Activated naive CD8-positive, alpha-beta T cell treated with anti-CD3 and anti-CD28 coated beads for 36 hours (primary cell): Measurements from ENCODE around the gene PTPN2. TPM values are rescaled to one million over a fixed set of nuclear protein-coding genes. Genes with fewer than 3 reads are reported as not detected.
"Not testable (repeated sequence)": the region's sequence is repeated elsewhere in the genome, so short reads cannot be mapped to it uniquely, and the experiment has no call there.

Experiments used
- DNase-seq: peaks from one replicate; pipeline ENCODE4 v3.0.0; 2021
- H3K27ac Mint-ChIP-seq: one replicate; pipeline ENCODE4 v1.8.0; 2022; ENCODE audit warnings: mild to moderate bottlenecking, moderate library complexity, mixed read lengths
- H3K27me3 Mint-ChIP-seq: one replicate; pipeline ENCODE4 v1.8.0; 2022; ENCODE audit warnings: mild to moderate bottlenecking, mixed read lengths
- H3K36me3 Mint-ChIP-seq: one replicate; pipeline ENCODE4 v1.8.0; 2021; ENCODE audit warnings: mild to moderate bottlenecking, mixed read lengths
- H3K4me1 Mint-ChIP-seq: one replicate; pipeline ENCODE4 v1.8.0; 2021; ENCODE audit warnings: mixed read lengths
- H3K4me3 Mint-ChIP-seq: one replicate; pipeline ENCODE4 v1.8.0; 2022; ENCODE audit warnings: mild to moderate bottlenecking, moderate library complexity, mixed read lengths
- H3K9me3 Mint-ChIP-seq: one replicate; pipeline ENCODE4 v1.8.0; 2022; ENCODE audit warnings: mixed read lengths
- total RNA-seq, 2 experiments: library from RNA; stranded (reverse); gene quantifications; one replicate each; pipeline ENCODE4 v1.2.3, GENCODE V29; 2021

Gene PTPN2
- total RNA-seq, 2 experiments from 2014 or later: 50.9 to 57.2 TPM

GRCh38 chr18:12768625-12769024 is 115.4 kb downstream of the PTPN2 start:
- no peaks in the 10 kb centered on the region for H3K4me1 Mint-ChIP-seq
- H3K4me3 Mint-ChIP-seq: no peak overlapping the region
- no peaks in the 10 kb centered on the region for H3K36me3 Mint-ChIP-seq
- H3K27ac Mint-ChIP-seq: no peak overlapping the region
- no peaks in the 10 kb centered on the region for H3K9me3 Mint-ChIP-seq
- H3K27me3 Mint-ChIP-seq: no peaks in the 10 kb centered on the region
- DNase-seq: no peak

GRCh38 chr18:12767580-12768155 is 116.4 kb downstream of the PTPN2 start:
- no peaks in the 10 kb centered on the region for H3K4me1 Mint-ChIP-seq
- no peak overlapping the region for H3K4me3 Mint-ChIP-seq
- no peak overlapping the region for H3K27ac Mint-ChIP-seq
- DNase-seq: no peak
- no peaks in the 10 kb centered on the region for H3K9me3 Mint-ChIP-seq
- H3K27me3 Mint-ChIP-seq: no peaks in the 10 kb centered on the region
- H3K36me3 Mint-ChIP-seq: no peaks in the 10 kb centered on the region

DNA sequence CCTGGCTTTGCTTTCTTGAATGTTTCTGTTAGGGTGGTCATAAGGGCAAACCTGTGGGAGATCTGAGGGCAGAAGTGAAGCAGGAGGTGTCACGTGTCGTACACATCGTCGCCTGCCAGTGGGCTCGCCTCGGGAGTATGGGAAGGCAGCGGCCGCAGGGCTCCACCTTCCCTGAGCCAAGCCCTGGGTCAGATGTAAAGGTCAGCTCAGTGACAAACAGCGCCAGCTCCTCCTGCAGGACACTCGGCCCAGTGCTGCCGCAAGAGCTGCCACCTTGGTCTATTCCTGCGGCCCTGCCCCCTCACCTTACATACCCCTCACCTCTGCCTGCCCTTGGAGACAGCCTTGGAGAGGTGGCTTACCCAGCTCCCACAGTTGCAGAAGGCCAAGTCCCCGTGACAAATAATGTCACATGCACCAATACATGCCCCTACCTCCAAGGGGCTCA is 117.0 kb downstream of the PTPN2 start:
- Mint-ChIP-seq H3K4me3 (no peak overlapping the region), H3K36me3 (no peaks in the 10 kb centered on the region), H3K9me3 (no peaks in the 10 kb centered on the region), H3K4me1 (no peaks in the 10 kb centered on the region), H3K27me3 (no peaks in the 10 kb centered on the region), H3K27ac (no peak overlapping the region)
- DNase-seq: no peak

DNA sequence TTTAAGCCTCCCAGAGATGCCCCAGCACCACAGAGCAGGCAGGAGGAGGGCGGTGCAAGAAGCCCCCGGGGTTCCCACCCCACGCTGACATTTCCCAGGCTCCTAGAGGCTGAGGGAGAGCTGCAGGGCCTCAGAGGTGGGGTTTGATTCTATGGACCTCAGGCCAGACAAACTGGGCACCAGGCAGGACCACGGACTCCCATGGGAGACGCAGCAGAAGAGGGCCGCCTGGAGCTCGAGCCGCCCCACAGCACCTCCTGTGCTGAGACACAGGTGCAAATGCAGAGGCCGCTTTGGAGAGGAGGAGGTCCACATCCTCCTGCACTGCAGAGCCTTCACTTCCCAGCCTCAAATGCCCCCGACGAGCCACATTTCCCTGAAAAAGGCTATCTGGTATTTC is 118.5 kb downstream of the PTPN2 start:
- no peaks in the 10 kb centered on the region for H3K4me1 Mint-ChIP-seq
- H3K9me3 Mint-ChIP-seq: no peaks in the 10 kb centered on the region
- no peak overlapping the region for H3K27ac Mint-ChIP-seq
- H3K36me3 Mint-ChIP-seq: no peaks in the 10 kb centered on the region
- no peak for DNase-seq
- H3K4me3 Mint-ChIP-seq: no peak overlapping the region
- no peaks in the 10 kb centered on the region for H3K27me3 Mint-ChIP-seq

DNA sequence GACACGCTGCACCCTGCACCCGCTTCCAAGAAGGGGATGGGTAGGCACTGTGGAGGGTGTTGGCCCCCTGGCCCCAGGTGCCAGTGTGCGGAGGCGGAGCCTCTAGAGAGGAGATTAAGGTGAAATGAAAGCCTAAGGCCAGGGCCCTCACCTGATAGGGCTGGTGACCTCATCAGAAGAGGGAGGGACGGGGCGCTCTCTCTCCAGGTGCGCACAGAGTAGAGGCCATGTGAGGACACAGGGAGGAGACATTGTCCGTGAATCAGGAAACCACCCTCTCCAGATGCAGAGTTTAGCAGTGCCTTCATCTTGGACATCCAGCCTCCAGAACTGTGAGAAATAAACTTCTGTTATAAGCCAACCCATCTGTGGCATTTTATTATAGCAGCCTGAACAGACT is 118.9 kb downstream of the PTPN2 start:
- no peaks in the 10 kb centered on the region for H3K4me1 Mint-ChIP-seq
- no peaks in the 10 kb centered on the region for H3K27me3 Mint-ChIP-seq
- no peaks in the 10 kb centered on the region for H3K9me3 Mint-ChIP-seq
- H3K27ac Mint-ChIP-seq: no peak overlapping the region
- no peak for DNase-seq
- H3K36me3 Mint-ChIP-seq: no peaks in the 10 kb centered on the region
- no peak overlapping the region for H3K4me3 Mint-ChIP-seq

GRCh38 chr18:12758566-12758965 is 125.5 kb downstream of the PTPN2 start:
- H3K4me1 Mint-ChIP-seq, H3K9me3 Mint-ChIP-seq, H3K4me3 Mint-ChIP-seq, DNase-seq, H3K36me3 Mint-ChIP-seq, H3K27me3 Mint-ChIP-seq, H3K27ac Mint-ChIP-seq: not testable (repeated sequence)

DNA sequence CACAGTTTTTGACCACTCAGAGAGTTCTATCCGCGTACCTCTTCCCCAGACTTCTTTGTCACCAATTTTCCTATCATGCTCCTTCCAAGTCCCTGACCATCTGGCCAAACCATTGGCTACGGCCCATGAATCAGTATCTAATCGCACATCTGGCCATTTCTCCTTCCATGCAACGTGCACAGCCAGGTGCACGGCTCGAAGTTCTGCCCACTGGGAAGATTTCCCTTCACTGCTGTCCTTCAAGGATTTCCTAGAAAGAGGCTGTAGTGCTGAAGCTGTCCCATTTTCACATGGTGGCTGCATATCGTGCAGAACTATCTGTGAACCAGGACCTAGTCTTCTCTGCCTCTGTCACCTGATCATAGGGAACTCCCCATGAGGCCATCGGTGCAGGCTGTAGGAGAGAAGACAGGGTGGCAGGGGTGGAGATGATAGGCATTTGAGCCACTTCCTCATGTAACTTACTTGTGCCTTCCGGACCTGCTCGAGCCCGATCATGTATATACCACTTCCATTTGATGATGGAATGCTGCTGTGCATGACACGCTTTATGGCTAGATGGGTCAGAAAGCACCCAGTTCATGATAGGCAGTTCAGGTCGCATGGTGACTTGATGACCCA is 127.3 kb downstream of the PTPN2 start:
- H3K27ac Mint-ChIP-seq, H3K9me3 Mint-ChIP-seq, H3K4me1 Mint-ChIP-seq, H3K27me3 Mint-ChIP-seq, H3K4me3 Mint-ChIP-seq, H3K36me3 Mint-ChIP-seq, DNase-seq: not testable (repeated sequence)

DNA sequence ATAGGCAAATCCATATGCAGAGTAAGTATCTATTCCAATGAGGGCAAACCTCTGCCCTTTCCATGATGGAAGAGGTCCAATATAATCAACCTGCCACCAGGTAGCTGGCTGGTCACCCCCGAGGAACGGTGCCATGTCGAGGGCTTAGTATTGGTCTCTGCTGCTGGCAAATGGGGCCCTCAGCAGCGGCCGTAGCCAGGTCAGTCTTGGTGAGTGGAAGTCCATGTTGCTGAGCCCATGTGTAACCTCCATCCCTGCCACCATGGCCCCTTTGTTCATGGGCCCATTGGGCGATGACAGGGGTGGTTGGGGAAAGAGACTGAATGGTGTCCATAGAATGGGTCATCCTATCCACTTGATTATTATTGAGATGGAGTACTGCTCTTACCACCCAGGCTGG is 128.4 kb downstream of the PTPN2 start:
- not testable (repeated sequence) for H3K27me3 Mint-ChIP-seq, H3K9me3 Mint-ChIP-seq, H3K4me1 Mint-ChIP-seq, DNase-seq, H3K4me3 Mint-ChIP-seq, H3K36me3 Mint-ChIP-seq, H3K27ac Mint-ChIP-seq

- DNase-seq: no peak
- Mint-ChIP-seq H3K4me1 (peaks cover 9% of the 10 kb centered on the region), H3K36me3 (no peaks in the 10 kb centered on the region), H3K27ac (no peak overlapping the region), H3K27me3 (no peaks in the 10 kb centered on the region), H3K4me3 (no peak overlapping the region), H3K9me3 (no peaks in the 10 kb centered on the region)
These were observed 129.5 kb downstream of the PTPN2 start for GRCh38 chr18:12754511-12754910.

GRCh38 chr18:12751891-12752290 is 132.1 kb downstream of the PTPN2 start:
- Mint-ChIP-seq H3K9me3 (no peaks in the 10 kb centered on the region), H3K27ac (no peak overlapping the region), H3K4me1 (peaks cover 13% of the 10 kb centered on the region), H3K4me3 (no peak overlapping the region), H3K27me3 (no peaks in the 10 kb centered on the region), H3K36me3 (no peaks in the 10 kb centered on the region)
- no peak for DNase-seq

DNA sequence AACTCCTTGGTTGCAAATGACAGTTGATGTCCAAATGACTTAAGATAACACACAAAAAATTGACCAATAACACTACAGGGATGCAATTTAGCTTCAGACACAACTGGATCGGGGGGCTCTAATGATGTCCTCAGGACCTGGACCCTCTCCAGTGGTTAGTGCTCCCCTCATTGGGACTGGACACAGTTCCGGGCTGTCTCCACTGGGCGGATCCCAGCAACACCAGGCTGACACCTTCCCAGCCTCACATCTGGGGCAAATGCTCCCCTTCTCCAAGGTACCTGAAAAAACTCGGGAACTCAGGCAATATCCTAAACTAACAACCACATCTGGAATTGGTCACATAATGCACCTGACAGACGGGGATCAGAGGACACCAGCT is 132.5 kb downstream of the PTPN2 start:
- H3K4me1 Mint-ChIP-seq: peaks cover 13% of the 10 kb centered on the region
- H3K27me3 Mint-ChIP-seq: no peaks in the 10 kb centered on the region
- H3K27ac Mint-ChIP-seq: no peak overlapping the region
- H3K4me3 Mint-ChIP-seq: no peak overlapping the region
- no peaks in the 10 kb centered on the region for H3K36me3 Mint-ChIP-seq
- H3K9me3 Mint-ChIP-seq: no peaks in the 10 kb centered on the region
- DNase-seq: no peak

GRCh38 chr18:12750715-12751502 is 133.1 kb downstream of the PTPN2 start:
- no peak overlapping the region for H3K4me3 Mint-ChIP-seq
- no peaks in the 10 kb centered on the region for H3K27me3 Mint-ChIP-seq
- DNase-seq: no peak
- no peaks in the 10 kb centered on the region for H3K9me3 Mint-ChIP-seq
- H3K36me3 Mint-ChIP-seq: no peaks in the 10 kb centered on the region
- H3K27ac Mint-ChIP-seq: no peak overlapping the region
- H3K4me1 Mint-ChIP-seq: peaks cover 13% of the 10 kb centered on the region

- DNase-seq: peak; percentile 29
- Mint-ChIP-seq H3K9me3 (no peaks in the 10 kb centered on the region), H3K27ac (no peak overlapping the region), H3K27me3 (no peaks in the 10 kb centered on the region), H3K36me3 (no peaks in the 10 kb centered on the region), H3K4me3 (no peak overlapping the region), H3K4me1 (peaks cover 13% of the 10 kb centered on the region)
These were observed 133.8 kb downstream of the PTPN2 start for GRCh38 chr18:12750076-12750714.

GRCh38 chr18:12749121-12749520 is 134.9 kb downstream of the PTPN2 start:
- Mint-ChIP-seq H3K9me3 (no peaks in the 10 kb centered on the region), H3K36me3 (no peaks in the 10 kb centered on the region), H3K27me3 (no peaks in the 10 kb centered on the region), H3K4me1 (peaks cover 13% of the 10 kb centered on the region), H3K4me3 (no peak overlapping the region), H3K27ac (no peak overlapping the region)
- DNase-seq: no peak

DNA sequence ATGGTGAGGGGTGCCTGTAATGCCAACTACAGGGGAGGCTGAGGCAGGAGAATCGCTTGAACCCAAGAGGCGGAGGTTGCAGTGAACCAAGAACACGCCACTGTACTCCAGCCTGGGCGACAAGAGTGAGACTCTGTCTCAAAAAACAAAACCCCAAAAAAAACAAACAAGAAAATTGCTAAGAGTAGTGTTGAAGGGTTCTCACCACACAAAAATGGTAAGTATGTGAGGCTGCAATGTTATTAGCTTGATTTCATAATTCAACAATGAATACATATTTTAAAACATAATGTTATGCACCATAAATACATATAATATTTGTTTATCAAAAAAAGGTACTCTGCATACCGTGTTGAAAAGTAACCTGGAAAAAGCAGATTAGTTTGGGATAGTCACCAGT is 135.4 kb downstream of the PTPN2 start:
- Mint-ChIP-seq H3K27ac (no peak overlapping the region), H3K9me3 (no peaks in the 10 kb centered on the region)
- no peak for DNase-seq

More for the DNA sequence above, 135.4 kb downstream of the PTPN2 start:
- H3K4me3 Mint-ChIP-seq: no peak overlapping the region
- no peaks in the 10 kb centered on the region for H3K27me3 Mint-ChIP-seq
- no peaks in the 10 kb centered on the region for H3K36me3 Mint-ChIP-seq
- peaks cover 13% of the 10 kb centered on the region for H3K4me1 Mint-ChIP-seq
